Parathyroid adenoma (tissue), 2 donors: ENCODE results near the gene DPYSL3.

Experiments used
- H2AFZ ChIP-seq: fragments of 300-600 bp; sonication (generic); one replicate; pipeline ENCODE4 v1.7.0; 2017; ENCODE audit warnings: antibody characterized with exemption, mild to moderate bottlenecking
- H3K27ac ChIP-seq: fragments of 300-600 bp; sonication (generic); one replicate; pipeline ENCODE4 v1.7.0; 2017
- H3K27me3 ChIP-seq: fragments of 300-600 bp; sonication (generic); one replicate; pipeline ENCODE4 v1.7.0; 2017; ENCODE audit warnings: low read length; ENCODE audit not compliant: control insufficient read depth, insufficient read depth
- H3K36me3 ChIP-seq: fragments of 300-600 bp; sonication (generic); one replicate; pipeline ENCODE4 v1.7.0; 2017; ENCODE audit warnings: low read length; ENCODE audit not compliant: control insufficient read depth, insufficient read depth
- H3K4me1 ChIP-seq: fragments of 300-600 bp; sonication (generic); one replicate; pipeline ENCODE4 v1.7.0; 2017; ENCODE audit warnings: control low read depth
- H3K4me2 ChIP-seq: fragments of 300-600 bp; sonication (generic); one replicate; pipeline ENCODE4 v1.7.0; 2017; ENCODE audit warnings: low read length
- H3K4me3 ChIP-seq: fragments of 300-600 bp; sonication (generic); one replicate; pipeline ENCODE4 v1.7.0; 2017; ENCODE audit warnings: low read depth, low read length
- H3K79me2 ChIP-seq: fragments of 300-600 bp; sonication (generic); one replicate; pipeline ENCODE4 v1.7.0; 2017; ENCODE audit warnings: control low read depth
- H3K9ac ChIP-seq: fragments of 300-600 bp; sonication (generic); one replicate; pipeline ENCODE4 v1.7.0; 2017; ENCODE audit warnings: mild to moderate bottlenecking
- H3K9me3 ChIP-seq: fragments of 300-600 bp; sonication (generic); one replicate; pipeline ENCODE4 v1.7.0; 2017; ENCODE audit warnings: low read length; ENCODE audit not compliant: control insufficient read depth
- TF ChIP-seq, protein P1 (sequence below): fragments of 300-600 bp; sonication (generic); IDR thresholded peaks from one replicate; pipeline ENCODE4 v1.7.0; 2017; ENCODE audit warnings: antibody characterized with exemption, mild to moderate bottlenecking
- donor health status: primary hyperparathyroidism.

The DPYSL3 gene

DNA sequence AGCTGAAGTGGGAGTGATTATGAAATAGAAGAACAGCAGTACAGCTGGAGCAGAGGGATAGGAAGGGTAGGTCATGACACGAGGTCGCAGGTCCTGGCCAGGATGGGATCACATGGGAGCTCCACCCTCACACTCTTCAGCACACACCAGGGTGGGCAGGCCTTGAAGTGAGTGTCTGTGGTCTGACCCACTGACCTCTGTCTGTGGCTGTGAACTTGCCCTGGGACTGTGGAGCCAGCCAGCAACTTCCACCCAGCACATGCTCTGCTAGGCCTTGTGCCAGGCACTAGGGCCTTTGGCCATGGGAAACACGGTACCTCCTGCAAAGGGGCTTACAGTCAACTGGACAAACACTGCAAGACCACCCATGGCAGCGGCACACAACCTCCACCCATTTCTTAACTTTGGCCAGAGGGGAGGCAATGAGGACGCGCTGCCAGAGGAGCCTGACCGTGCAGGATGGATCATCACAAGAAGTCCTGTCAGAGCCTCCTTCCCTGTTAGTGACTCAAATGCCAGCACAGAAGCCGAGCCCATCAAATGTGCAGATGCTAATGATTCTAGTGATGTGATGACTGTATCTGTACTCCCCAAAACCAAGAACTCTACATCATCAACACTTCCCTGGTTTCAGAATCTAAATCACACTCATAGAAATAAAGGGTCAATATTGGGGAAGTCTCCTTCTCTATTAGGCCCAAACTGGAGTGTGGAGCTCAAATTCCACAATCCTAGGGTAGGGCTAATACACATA, 113.6 kb downstream of the DPYSL3 start:
- no peaks in the 10 kb centered on the region for H3K4me1 ChIP-seq
- no peak overlapping the region for H3K27ac ChIP-seq
- no peaks in the 10 kb centered on the region for H3K9me3 ChIP-seq
- H3K4me3 ChIP-seq, result no peak overlapping the region
- no peaks in the 10 kb centered on the region for H3K36me3 ChIP-seq
- no peak overlapping the region for H2AFZ ChIP-seq
- no peak overlapping the region for H3K4me2 ChIP-seq
- no peaks in the 10 kb centered on the region for H3K79me2 ChIP-seq
- H3K9ac ChIP-seq, result no peak overlapping the region
- TF ChIP-seq, protein P1, sequence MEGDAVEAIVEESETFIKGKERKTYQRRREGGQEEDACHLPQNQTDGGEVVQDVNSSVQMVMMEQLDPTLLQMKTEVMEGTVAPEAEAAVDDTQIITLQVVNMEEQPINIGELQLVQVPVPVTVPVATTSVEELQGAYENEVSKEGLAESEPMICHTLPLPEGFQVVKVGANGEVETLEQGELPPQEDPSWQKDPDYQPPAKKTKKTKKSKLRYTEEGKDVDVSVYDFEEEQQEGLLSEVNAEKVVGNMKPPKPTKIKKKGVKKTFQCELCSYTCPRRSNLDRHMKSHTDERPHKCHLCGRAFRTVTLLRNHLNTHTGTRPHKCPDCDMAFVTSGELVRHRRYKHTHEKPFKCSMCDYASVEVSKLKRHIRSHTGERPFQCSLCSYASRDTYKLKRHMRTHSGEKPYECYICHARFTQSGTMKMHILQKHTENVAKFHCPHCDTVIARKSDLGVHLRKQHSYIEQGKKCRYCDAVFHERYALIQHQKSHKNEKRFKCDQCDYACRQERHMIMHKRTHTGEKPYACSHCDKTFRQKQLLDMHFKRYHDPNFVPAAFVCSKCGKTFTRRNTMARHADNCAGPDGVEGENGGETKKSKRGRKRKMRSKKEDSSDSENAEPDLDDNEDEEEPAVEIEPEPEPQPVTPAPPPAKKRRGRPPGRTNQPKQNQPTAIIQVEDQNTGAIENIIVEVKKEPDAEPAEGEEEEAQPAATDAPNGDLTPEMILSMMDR, result no peak
- H3K27me3 ChIP-seq, result no peaks in the 10 kb centered on the region

DNA sequence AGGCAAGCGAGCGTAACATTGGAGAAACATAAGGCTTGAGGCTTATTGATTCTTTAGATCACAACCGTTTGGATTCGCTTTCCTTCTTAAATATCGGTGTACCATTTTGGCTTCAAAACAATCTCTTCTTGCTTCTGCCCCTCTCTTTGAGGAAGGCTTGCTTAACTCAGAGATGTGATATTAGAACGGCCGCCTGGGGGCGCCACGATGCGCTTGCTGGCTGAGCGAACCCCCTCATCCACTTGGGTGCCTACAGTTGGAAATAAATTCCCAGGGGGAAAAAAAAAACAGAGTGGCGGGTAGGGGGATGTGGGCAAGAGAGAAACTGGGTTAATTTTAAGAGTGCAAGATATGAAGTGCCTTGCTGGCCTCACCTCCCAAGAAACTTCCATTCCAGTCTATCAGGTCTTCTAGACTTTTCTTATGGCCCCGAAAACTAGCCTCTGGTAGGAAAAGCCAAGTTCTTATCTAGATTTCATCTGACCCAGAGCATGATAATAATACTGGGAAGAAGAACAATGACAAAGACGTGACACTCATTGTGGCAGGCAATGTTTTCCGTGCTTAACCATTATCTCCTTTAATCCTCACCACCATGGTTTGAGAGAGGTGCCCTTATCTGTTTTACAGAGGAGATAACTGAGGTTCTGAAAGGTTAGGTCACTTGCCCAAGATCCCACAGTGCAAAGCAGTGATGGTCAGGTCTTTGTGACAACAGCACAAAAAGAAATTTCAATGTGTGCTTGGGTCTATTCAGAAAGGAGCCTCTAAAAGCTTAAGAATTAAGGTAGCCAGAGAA, 115.8 kb downstream of the DPYSL3 start:
- Histone ChIP-seq H3K27me3 (no peaks in the 10 kb centered on the region), H3K79me2 (no peaks in the 10 kb centered on the region), H3K27ac (no peak overlapping the region), H3K4me2 (no peak overlapping the region), H3K4me3 (no peak overlapping the region), H3K36me3 (no peaks in the 10 kb centered on the region), H2AFZ (no peak overlapping the region), H3K9ac (no peak overlapping the region), H3K4me1 (no peaks in the 10 kb centered on the region), H3K9me3 (no peaks in the 10 kb centered on the region)
- TF ChIP-seq, protein P1, result no peak

DNA sequence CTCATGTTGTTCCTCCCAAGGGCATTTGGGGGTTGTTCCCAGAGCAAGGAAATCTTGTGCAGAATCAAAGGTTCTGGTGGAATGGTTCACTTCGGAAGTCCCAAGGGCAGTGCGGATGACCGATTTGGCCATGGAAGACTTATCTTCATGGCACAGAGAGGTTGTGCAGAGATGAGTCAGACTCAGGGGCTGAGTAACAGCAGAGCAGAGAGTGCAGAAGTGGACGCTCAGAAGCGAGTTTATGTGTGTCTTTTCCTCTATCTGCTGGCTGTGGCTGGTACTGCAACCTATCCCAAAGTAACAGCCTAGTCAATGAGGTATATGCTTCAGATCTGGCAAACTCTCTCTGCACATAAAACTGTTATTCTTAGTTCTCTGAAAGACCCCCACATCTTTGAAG, 118.1 kb downstream of the DPYSL3 start:
- Histone ChIP-seq H3K36me3 (no peaks in the 10 kb centered on the region), H3K79me2 (no peaks in the 10 kb centered on the region), H3K27me3 (no peaks in the 10 kb centered on the region), H3K4me1 (no peaks in the 10 kb centered on the region), H3K9me3 (no peaks in the 10 kb centered on the region), H3K9ac (no peak overlapping the region), H2AFZ (no peak overlapping the region), H3K4me2 (no peak overlapping the region), H3K27ac (no peak overlapping the region), H3K4me3 (no peak overlapping the region)
- TF ChIP-seq, protein P1, result peak; percentile 28

DNA sequence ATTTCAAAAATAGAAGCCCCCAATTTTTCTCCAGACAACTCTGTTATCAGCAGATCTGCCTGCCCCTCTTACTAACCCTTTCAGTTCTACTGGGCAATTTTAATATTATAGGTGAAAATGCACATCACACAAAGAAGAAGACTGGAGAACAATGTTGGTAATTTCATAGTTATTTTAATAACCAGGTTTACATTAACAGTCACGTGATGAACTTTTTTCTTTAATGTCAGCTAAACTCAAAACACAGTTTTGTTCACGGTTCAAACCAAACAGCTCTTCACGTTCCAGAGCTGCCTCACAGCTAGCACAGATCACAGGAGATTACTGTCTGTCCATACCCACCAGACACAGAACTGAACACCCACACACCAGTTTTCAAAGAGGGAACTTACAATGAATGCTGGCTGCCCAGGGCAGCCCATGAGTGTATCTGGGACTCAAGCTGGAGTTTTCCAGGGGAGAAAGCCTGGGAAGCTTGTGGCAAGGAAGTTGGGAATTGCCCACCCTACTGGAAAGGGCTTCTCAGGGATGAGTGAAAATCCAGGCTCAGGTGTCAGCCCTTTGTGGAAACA, 119.1 kb downstream of the DPYSL3 start:
- Histone ChIP-seq H3K36me3 (no peaks in the 10 kb centered on the region), H3K9ac (no peak overlapping the region), H3K79me2 (no peaks in the 10 kb centered on the region), H3K4me2 (no peak overlapping the region), H3K4me1 (no peaks in the 10 kb centered on the region), H3K27me3 (no peaks in the 10 kb centered on the region), H3K4me3 (no peak overlapping the region), H2AFZ (no peak overlapping the region), H3K9me3 (no peaks in the 10 kb centered on the region), H3K27ac (no peak overlapping the region)
- TF ChIP-seq, protein P1, result no peak
